ENCODE data around the gene CPPED1.

The CPPED1 gene

GRCh38 chr16:12673466-12673865 lies 130.2 kb downstream of the CPPED1 start:
- no peak for TF ChIP-seq CTCF (IDR thresholded peaks at IDR 0.05; ENCODE audit: poor library complexity, severe bottlenecking)
- Histone ChIP-seq H3K27ac (ENCODE audit: poor library complexity, severe bottlenecking) (no peak overlapping the region), H3K4me3 (ENCODE audit: severe bottlenecking) (no peak overlapping the region), H3K4me1 (ENCODE audit: insufficient read depth, poor library complexity, severe bottlenecking) (no peaks in the 10 kb centered on the region), H3K27me3 (ENCODE audit: insufficient read depth, poor library complexity, severe bottlenecking) (no peaks in the 10 kb centered on the region), H3K9me3 (ENCODE audit: severe bottlenecking) (no peaks in the 10 kb centered on the region), H3K36me3 (ENCODE audit: low read depth) (no peaks in the 10 kb centered on the region)
- ATAC-seq (ENCODE audit: low read depth) (no peak), DNase-seq (ENCODE audit: low spot score) (no peak)

GRCh38 chr16:12672986-12673385 lies 130.7 kb downstream of the CPPED1 start:
- ATAC-seq (ENCODE audit: low read depth) = no peak
- Histone ChIP-seq H3K9me3 (ENCODE audit: severe bottlenecking) (no peaks in the 10 kb centered on the region), H3K27me3 (ENCODE audit: insufficient read depth, poor library complexity, severe bottlenecking) (no peaks in the 10 kb centered on the region), H3K4me1 (ENCODE audit: insufficient read depth, poor library complexity, severe bottlenecking) (no peaks in the 10 kb centered on the region), H3K27ac (ENCODE audit: poor library complexity, severe bottlenecking) (no peak overlapping the region), H3K4me3 (ENCODE audit: severe bottlenecking) (no peak overlapping the region), H3K36me3 (ENCODE audit: low read depth) (no peaks in the 10 kb centered on the region)
- TF ChIP-seq CTCF (IDR thresholded peaks at IDR 0.05; ENCODE audit: poor library complexity, severe bottlenecking) = no peak
- DNase-seq (ENCODE audit: low spot score) = no peak

GRCh38 chr16:12669908-12670307 lies 133.8 kb downstream of the CPPED1 start:
- Histone ChIP-seq H3K4me3 (ENCODE audit: severe bottlenecking) (no peak overlapping the region), H3K36me3 (ENCODE audit: low read depth) (no peaks in the 10 kb centered on the region), H3K27me3 (ENCODE audit: insufficient read depth, poor library complexity, severe bottlenecking) (no peaks in the 10 kb centered on the region), H3K27ac (ENCODE audit: poor library complexity, severe bottlenecking) (no peak overlapping the region), H3K9me3 (ENCODE audit: severe bottlenecking) (no peaks in the 10 kb centered on the region), H3K4me1 (ENCODE audit: insufficient read depth, poor library complexity, severe bottlenecking) (no peaks in the 10 kb centered on the region)
- no peak for ATAC-seq (ENCODE audit: low read depth)
- TF ChIP-seq CTCF (IDR thresholded peaks at IDR 0.05; ENCODE audit: poor library complexity, severe bottlenecking) = no peak
- no peak for DNase-seq (ENCODE audit: low spot score)

DNA sequence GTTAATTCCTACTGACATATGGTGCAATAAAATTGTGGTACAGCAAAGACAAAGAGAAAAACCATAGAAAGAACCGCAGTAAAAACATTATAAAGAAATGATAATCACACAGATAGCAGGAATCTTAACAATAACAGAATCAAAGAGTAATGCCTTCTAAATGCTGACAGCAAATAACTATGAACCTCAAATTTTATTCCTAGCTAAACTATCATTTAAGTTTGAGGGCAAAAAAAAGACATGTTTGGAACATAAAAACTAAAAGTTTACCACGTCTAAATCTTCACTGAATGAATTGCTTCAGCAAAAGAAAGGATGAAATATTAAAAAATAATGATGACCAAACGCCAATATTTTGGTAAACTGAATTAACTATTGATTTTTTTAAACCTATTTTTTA lies 135.8 kb downstream of the CPPED1 start:
- no peak for DNase-seq (ENCODE audit: low spot score)
- TF ChIP-seq CTCF (IDR thresholded peaks at IDR 0.05; ENCODE audit: poor library complexity, severe bottlenecking) = no peak
- H3K9me3 ChIP-seq (ENCODE audit: severe bottlenecking) = no peaks in the 10 kb centered on the region

GRCh38 chr16:12664164-12664733 lies 139.4 kb downstream of the CPPED1 start:
- no peak for ATAC-seq (ENCODE audit: low read depth)
- Histone ChIP-seq H3K4me1 (ENCODE audit: insufficient read depth, poor library complexity, severe bottlenecking) (no peaks in the 10 kb centered on the region), H3K4me3 (ENCODE audit: severe bottlenecking) (no peak overlapping the region), H3K36me3 (ENCODE audit: low read depth) (no peaks in the 10 kb centered on the region), H3K9me3 (ENCODE audit: severe bottlenecking) (no peaks in the 10 kb centered on the region), H3K27ac (ENCODE audit: poor library complexity, severe bottlenecking) (no peak overlapping the region), H3K27me3 (ENCODE audit: insufficient read depth, poor library complexity, severe bottlenecking) (no peaks in the 10 kb centered on the region)
- no peak for TF ChIP-seq CTCF (IDR thresholded peaks at IDR 0.05; ENCODE audit: poor library complexity, severe bottlenecking)
- DNase-seq (ENCODE audit: low spot score) = no peak

More for the DNA sequence above, 135.8 kb downstream of the CPPED1 start:
- no peaks in the 10 kb centered on the region for H3K4me1 ChIP-seq (ENCODE audit: insufficient read depth, poor library complexity, severe bottlenecking)
- H3K27ac ChIP-seq (ENCODE audit: poor library complexity, severe bottlenecking) = no peak overlapping the region
- no peak overlapping the region for H3K4me3 ChIP-seq (ENCODE audit: severe bottlenecking)
- no peaks in the 10 kb centered on the region for H3K27me3 ChIP-seq (ENCODE audit: insufficient read depth, poor library complexity, severe bottlenecking)
- no peaks in the 10 kb centered on the region for H3K36me3 ChIP-seq (ENCODE audit: low read depth)
- ATAC-seq (ENCODE audit: low read depth) = no peak

Measured in RWPE2 (cell line).